Adrenal gland (tissue), 5 donors: ENCODE measurements around the gene RGS9.

ENCODE experiments used
- CTCF ChIP-seq, 6 experiments: fragments of 450-650 bp in 4 of 6; fragments of 200-600 bp in 2 of 6; sonication (generic) in 1 of 6; IDR thresholded peaks; 1 replicate in 5 of 6; 2 replicates in 1 of 6; pipeline versions ENCODE4 v1.5.1 to v1.8.0; 2016 to 2021; ENCODE audit warnings: antibody characterized with exemption in 6 of 6, mild to moderate bottlenecking in 2 of 6, moderate library complexity in 1 of 6
- POLR2A ChIP-seq, 2 donors: fragments of 450-650 bp; IDR thresholded peaks; one replicate each; pipeline ENCODE4 v1.6.1; 2017; ENCODE audit warnings: antibody characterized with exemption in 2 of 2, mild to moderate bottlenecking in 2 of 2, moderate library complexity in 1 of 2
- donor health status: DM: no; HTN: no; CAD: no.

DNA sequence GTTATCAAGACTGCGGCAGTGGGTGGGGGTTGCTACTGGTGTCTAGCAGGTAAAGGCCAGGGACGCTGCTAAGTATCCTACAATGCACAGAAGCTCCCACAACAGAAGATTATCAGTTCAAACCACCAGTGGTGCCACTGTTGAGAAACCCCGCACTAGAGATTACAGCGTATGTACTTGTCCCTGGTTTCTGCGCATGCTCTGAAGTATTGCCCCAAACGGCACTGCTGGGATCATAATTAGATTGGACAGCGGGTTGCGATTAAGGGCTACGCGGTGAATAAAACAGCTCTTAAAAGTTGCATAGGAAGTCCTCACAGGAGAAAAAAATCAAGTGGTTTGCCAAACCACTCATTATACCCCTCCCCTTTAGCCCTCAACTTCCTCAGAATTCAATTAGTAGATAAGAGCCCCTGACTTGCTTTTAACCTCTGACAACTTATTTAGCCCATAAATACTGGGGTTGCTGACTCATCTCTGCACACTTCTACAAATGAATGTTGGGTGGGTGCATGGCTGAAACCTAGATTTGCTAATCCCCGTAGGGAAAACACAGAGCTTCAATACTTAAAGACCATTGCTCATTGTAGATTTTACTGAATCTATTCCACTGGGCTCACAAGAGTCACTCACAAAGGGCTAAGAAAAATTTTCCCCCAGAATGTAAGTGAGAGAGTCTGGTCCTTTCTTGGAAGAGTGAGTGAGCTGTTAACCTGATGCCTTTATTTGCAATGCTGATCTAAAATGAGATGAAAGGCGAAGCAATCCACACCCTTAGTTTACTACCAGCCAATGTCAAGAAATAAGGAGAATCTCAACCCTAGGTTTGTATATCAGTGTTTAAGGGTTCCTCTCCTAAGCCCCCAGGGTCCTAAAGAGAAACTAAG, 91.8 kb downstream of the RGS9 start:
- TF ChIP-seq CTCF (IDR thresholded peaks at IDR 0.05) (no peak), POLR2A (IDR thresholded peaks at IDR 0.05) (no peak)
